ENCODE data around the gene MRPL55.

The MRPL55 gene

GRCh38 chr1:228082918-228083870 lies 25.9 kb downstream of the MRPL55 start:
- DNase-seq, result peak; percentile 25

GRCh38 chr1:228082214-228082917 lies 26.7 kb downstream of the MRPL55 start, which contains the start of gene ARF1:
ARF1 (plus strand) TSS chr1:228082708; CDS start chr1:228097115, 14,407 bp downstream.
- peak; percentile 92 for DNase-seq

- DNase-seq, result no peak
These were observed 27.4 kb downstream of the MRPL55 start for GRCh38 chr1:228081578-228082213.

GRCh38 chr1:228081144-228081543 lies 28.0 kb downstream of the MRPL55 start:
- DNase-seq, result no peak

- DNase-seq, result no peak
These were observed 29.4 kb downstream of the MRPL55 start for GRCh38 chr1:228079601-228080263.

GRCh38 chr1:228079013-228079412 lies 30.1 kb downstream of the MRPL55 start:
- DNase-seq, result no peak

GRCh38 chr1:228077565-228078330 lies 31.4 kb downstream of the MRPL55 start:
- no peak for DNase-seq

GRCh38 chr1:228076796-228077430 lies 32.2 kb downstream of the MRPL55 start:
- DNase-seq, result no peak

- no peak for DNase-seq
These were observed 33.3 kb downstream of the MRPL55 start for GRCh38 chr1:228075801-228076271.

GRCh38 chr1:228074954-228075730 lies 34.0 kb downstream of the MRPL55 start:
- no peak for DNase-seq

- DNase-seq, result no peak
These were observed 35.1 kb downstream of the MRPL55 start for GRCh38 chr1:228073857-228074545.

- DNase-seq, result no peak
These were observed 35.8 kb downstream of the MRPL55 start for GRCh38 chr1:228073061-228073856.

GRCh38 chr1:228072658-228073043 lies 36.4 kb downstream of the MRPL55 start:
- no peak for DNase-seq

- DNase-seq, result no peak
These were observed 37.1 kb downstream of the MRPL55 start for GRCh38 chr1:228071839-228072657.

- no peak for DNase-seq
These were observed 38.2 kb downstream of the MRPL55 start for GRCh38 chr1:228070851-228071250.

- no peak for DNase-seq
These were observed 38.9 kb downstream of the MRPL55 start for GRCh38 chr1:228070173-228070572.

- no peak for DNase-seq
These were observed 40.7 kb downstream of the MRPL55 start for GRCh38 chr1:228068359-228068758.
